ENCODE results near the gene ELMO1. TPM values are rescaled to one million over a fixed set of nuclear protein-coding genes. Genes with fewer than 3 reads are reported as not detected.

ELMO1 gene
- total RNA-seq, 1 donor from 2014 or later, result 151 TPM

GRCh38 chr7:36984710-36985312, 463.9 kb downstream of the ELMO1 start:
- no peak overlapping the region for H3K4me3 Mint-ChIP-seq (ENCODE audit: unreplicated experiment)
- H3K27ac Mint-ChIP-seq (ENCODE audit: unreplicated experiment), result no peak overlapping the region
- no peak for DNase-seq (ENCODE audit: low spot score)
- H3K27me3 Mint-ChIP-seq (ENCODE audit: unreplicated experiment), result peaks cover 3% of the 10 kb centered on the region
- no peaks in the 10 kb centered on the region for H3K36me3 Mint-ChIP-seq (ENCODE audit: low read depth, unreplicated experiment)
- peaks cover 6% of the 10 kb centered on the region for H3K4me1 Mint-ChIP-seq (ENCODE audit: unreplicated experiment)
- no peak for TF ChIP-seq CTCF (IDR thresholded peaks at IDR 0.05; ENCODE audit: unreplicated experiment)
- no peaks in the 10 kb centered on the region for H3K9me3 Mint-ChIP-seq (ENCODE audit: unreplicated experiment)

GRCh38 chr7:36984041-36984521, 464.6 kb downstream of the ELMO1 start:
- no peak overlapping the region for H3K27ac Mint-ChIP-seq (ENCODE audit: unreplicated experiment)
- H3K27me3 Mint-ChIP-seq (ENCODE audit: unreplicated experiment), result peaks cover 3% of the 10 kb centered on the region
- no peaks in the 10 kb centered on the region for H3K36me3 Mint-ChIP-seq (ENCODE audit: low read depth, unreplicated experiment)
- no peak for TF ChIP-seq CTCF (IDR thresholded peaks at IDR 0.05; ENCODE audit: unreplicated experiment)
- no peak overlapping the region for H3K4me3 Mint-ChIP-seq (ENCODE audit: unreplicated experiment)
- DNase-seq (ENCODE audit: low spot score), result no peak
- H3K4me1 Mint-ChIP-seq (ENCODE audit: unreplicated experiment), result peaks cover 6% of the 10 kb centered on the region
- H3K9me3 Mint-ChIP-seq (ENCODE audit: unreplicated experiment), result no peaks in the 10 kb centered on the region

- Mint-ChIP-seq H3K27me3 (ENCODE audit: unreplicated experiment) (no peaks in the 10 kb centered on the region), H3K4me3 (ENCODE audit: unreplicated experiment) (no peak overlapping the region), H3K9me3 (ENCODE audit: unreplicated experiment) (no peaks in the 10 kb centered on the region), H3K36me3 (ENCODE audit: low read depth, unreplicated experiment) (no peaks in the 10 kb centered on the region), H3K4me1 (ENCODE audit: unreplicated experiment) (peaks cover 6% of the 10 kb centered on the region), H3K27ac (ENCODE audit: unreplicated experiment) (no peak overlapping the region)
- DNase-seq (ENCODE audit: low spot score), result no peak
- no peak for TF ChIP-seq CTCF (IDR thresholded peaks at IDR 0.05; ENCODE audit: unreplicated experiment)
These were observed 465.9 kb downstream of the ELMO1 start for GRCh38 chr7:36982766-36983165.

- no peak for DNase-seq (ENCODE audit: low spot score)
- TF ChIP-seq CTCF (IDR thresholded peaks at IDR 0.05; ENCODE audit: unreplicated experiment), result no peak
- Mint-ChIP-seq H3K9me3 (ENCODE audit: unreplicated experiment) (no peaks in the 10 kb centered on the region), H3K4me3 (ENCODE audit: unreplicated experiment) (no peak overlapping the region), H3K4me1 (ENCODE audit: unreplicated experiment) (peaks cover 4% of the 10 kb centered on the region), H3K36me3 (ENCODE audit: low read depth, unreplicated experiment) (peaks cover 2% of the 10 kb centered on the region), H3K27ac (ENCODE audit: unreplicated experiment) (no peak overlapping the region), H3K27me3 (ENCODE audit: unreplicated experiment) (peaks cover 2% of the 10 kb centered on the region)
These were observed 468.8 kb downstream of the ELMO1 start for GRCh38 chr7:36979810-36980248.

GRCh38 chr7:36978461-36978860, 470.2 kb downstream of the ELMO1 start:
- peak overlapping the region; percentile 57 for H3K27ac Mint-ChIP-seq (ENCODE audit: unreplicated experiment)
- peaks cover 2% of the 10 kb centered on the region for H3K27me3 Mint-ChIP-seq (ENCODE audit: unreplicated experiment)
- no peaks in the 10 kb centered on the region for H3K9me3 Mint-ChIP-seq (ENCODE audit: unreplicated experiment)
- H3K4me1 Mint-ChIP-seq (ENCODE audit: unreplicated experiment), result no peaks in the 10 kb centered on the region
- DNase-seq (ENCODE audit: low spot score), result no peak
- no peak overlapping the region for H3K4me3 Mint-ChIP-seq (ENCODE audit: unreplicated experiment)
- H3K36me3 Mint-ChIP-seq (ENCODE audit: low read depth, unreplicated experiment), result peaks cover 9% of the 10 kb centered on the region
- TF ChIP-seq CTCF (IDR thresholded peaks at IDR 0.05; ENCODE audit: unreplicated experiment), result no peak

Data from endothelial cell (in vitro differentiated cells).